IPS-11a (cell line): ENCODE measurements around the gene OR2T5.
"Not testable (repeated sequence)": the region's sequence is repeated elsewhere in the genome, so short reads cannot be mapped to it uniquely, and the experiment has no call there.

Source experiments
- H3K4me3 ChIP-seq: one replicate; pipeline ENCODE4 v1.5.1; 2013; ENCODE audit warnings: low read depth, low read length, control low read depth

Gene OR2T5

DNA sequence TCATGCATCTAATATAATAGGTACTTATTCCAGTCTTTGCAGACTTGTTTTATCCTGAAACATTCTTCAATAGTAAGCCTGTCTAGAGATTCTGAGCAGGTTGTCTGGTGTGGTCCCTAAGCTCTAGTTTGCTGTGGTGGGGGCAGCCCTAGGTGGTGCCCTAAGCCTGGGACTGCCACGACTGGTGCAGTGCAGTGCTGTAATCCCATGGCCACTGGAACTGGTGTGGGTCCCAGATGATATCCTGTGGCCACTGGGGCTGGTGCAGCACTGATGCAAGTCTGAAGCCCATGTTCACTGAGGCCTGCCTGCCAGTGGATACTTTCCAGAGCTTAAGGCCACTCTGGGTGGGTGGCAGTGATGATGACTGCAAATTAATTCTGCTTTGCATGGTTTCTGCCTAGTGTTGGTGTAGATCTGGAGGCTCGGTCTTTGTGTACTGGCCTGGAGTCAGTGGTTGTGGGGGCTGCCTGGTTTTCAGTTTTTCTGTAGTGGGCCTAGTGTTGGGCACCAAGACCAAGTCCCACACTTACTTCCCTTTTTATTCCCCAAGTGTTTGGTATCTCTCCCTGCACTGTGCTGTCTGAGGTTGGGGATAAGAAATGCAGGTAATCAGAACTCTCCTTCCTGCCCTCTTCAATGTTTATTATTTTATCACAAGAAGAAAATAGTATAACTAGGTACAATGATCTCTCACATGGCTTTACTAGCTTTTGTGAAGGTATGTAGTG, 12.1 kb downstream of the OR2T5 start:
- H3K4me3 ChIP-seq: not testable (repeated sequence)

DNA sequence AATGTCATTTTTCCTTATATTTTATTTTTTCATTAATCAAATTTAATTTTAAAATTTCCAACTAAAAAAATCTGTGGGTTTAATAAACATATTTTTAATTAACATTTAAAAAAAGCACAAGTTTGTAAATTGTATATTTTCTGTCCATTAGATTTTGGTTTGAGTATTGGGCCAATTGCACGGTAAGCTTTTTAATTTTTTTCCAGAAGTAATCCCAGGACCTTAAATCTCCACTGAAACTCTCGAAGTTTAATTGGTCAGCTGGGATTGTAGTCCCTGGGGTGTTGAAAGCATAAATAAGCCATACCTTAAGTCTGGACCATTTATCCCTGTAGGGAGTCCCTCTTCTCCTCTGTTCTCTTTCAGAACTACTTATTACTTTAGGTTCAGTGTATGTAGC, 19.4 kb downstream of the OR2T5 start, which contains the start of gene OR2G6:
Gene OR2G6, plus strand, starts transcription at position 301 of the 400 bp plus-strand sequence. CDS start 13,574 bp downstream, outside the sequence.
- H3K4me3 ChIP-seq: not testable (repeated sequence)

DNA sequence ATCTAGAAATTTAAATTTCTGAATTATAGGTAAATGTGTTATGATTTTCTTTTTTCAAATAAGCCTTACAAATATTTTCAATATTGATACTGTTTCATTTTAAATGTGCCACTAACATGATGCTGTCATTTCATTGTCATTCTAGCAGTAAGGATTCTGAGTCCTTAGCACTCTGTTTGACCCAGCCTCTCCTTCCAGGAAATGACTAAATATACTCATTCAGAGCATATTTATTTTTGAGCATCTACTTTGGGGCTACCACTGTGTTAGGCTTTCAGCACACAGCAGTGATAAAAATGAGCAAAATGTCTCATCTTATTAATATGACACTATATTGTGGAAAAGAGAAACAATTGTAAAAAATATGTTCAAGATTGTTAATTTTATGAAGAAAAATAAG, 21.8 kb downstream of the OR2T5 start:
- not testable (repeated sequence) for H3K4me3 ChIP-seq

DNA sequence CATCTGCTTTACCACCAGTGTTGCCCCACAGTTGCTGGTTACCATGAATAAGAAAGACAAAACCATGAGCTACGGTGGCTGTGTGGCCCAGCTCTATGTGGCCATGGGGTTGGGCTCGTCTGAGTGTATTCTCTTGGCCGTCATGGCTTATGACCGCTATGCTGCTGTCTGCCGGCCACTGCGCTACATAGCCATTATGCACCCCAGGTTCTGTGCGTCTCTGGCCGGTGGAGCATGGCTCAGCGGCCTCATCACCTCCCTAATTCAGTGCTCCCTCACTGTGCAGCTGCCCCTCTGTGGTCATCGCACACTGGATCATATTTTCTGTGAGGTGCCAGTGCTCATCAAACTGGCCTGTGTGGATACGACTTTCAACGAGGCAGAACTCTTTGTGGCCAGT, 33.5 kb downstream of the OR2T5 start:
- H3K4me3 ChIP-seq: no peak overlapping the region

DNA sequence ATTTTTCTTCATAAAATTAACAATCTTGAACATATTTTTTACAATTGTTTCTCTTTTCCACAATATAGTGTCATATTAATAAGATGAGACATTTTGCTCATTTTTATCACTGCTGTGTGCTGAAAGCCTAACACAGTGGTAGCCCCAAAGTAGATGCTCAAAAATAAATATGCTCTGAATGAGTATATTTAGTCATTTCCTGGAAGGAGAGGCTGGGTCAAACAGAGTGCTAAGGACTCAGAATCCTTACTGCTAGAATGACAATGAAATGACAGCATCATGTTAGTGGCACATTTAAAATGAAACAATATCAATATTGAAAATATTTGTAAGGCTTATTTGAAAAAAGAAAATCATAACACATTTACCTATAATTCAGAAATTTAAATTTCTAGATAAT, 49.1 kb downstream of the OR2T5 start:
- H3K4me3 ChIP-seq: not testable (repeated sequence)
